ENCODE data around the gene CERS6.
"Not testable (repeated sequence)": the region's sequence is repeated elsewhere in the genome, so short reads cannot be mapped to it uniquely, and the experiment has no call there.

CERS6 gene, protein sequence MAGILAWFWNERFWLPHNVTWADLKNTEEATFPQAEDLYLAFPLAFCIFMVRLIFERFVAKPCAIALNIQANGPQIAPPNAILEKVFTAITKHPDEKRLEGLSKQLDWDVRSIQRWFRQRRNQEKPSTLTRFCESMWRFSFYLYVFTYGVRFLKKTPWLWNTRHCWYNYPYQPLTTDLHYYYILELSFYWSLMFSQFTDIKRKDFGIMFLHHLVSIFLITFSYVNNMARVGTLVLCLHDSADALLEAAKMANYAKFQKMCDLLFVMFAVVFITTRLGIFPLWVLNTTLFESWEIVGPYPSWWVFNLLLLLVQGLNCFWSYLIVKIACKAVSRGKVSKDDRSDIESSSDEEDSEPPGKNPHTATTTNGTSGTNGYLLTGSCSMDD

DNA sequence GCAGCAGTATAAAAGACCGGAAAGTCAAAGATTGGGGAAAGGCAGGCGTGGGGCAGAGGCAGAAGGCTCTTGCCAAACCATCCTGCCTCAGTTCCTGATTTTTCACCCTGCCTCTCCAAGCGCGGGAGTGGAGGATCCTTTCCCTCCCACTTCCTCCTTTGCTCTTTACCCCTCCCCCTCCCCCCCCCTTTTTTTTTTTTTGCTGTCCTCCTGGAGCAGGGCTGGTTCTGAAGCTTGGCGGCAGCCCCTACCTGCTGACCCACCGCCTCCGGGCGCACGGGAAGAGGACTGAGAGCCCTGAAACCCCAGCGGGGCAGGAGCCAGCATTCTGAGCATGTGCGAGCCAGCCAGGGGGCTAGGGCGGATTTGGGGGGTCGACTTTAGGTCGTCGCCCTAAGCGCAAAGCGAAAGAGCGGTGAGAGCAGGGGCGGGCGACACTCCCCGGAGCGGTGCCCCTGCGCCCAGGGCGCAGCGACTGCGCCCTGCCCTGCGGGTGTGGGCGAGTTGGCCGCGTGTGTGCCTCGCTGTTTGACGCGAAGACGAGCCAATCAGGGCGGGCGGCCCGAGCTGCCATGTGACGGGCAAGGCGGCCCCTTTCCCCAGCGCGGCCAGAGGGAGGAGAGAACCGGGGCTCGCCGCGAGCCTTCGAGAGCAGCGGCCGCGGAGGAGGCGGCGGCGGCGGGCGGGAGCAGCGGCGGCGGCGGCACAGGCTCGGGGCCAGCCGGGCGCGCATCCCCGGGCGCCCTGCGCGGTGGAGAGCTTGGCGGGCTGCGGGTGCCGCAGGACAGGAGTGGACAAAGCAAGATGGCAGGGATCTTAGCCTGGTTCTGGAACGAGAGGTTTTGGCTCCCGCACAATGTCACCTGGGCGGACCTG, at the start of gene CERS6:
Gene CERS6 (plus strand): TSS at position 628 of the 876 bp plus-strand sequence. CDS start 177 bp downstream, at position 805.
- DNase-seq (ENCODE audit: low spot score): peak; percentile 97

DNA sequence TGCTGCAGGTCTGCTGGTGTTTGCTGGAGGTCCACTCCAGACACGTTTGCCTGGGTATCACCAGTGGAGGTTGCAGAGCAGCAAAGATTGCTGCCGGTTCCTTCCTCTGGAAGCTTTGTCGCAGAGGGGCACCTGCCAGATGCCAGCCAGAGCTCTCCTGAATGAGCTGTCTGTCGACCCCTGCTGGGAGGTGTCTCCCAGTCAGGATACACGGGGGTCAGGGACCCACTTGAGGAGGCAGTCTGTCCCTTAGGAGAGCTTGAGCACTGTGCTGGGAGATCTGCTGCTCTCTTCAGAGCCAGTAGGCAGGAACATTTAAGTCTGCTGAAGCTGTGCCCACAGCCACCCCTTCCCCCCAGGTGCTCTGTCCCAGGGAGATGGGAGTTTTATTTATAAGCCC, 43.8 kb upstream of the CERS6 start:
- DNase-seq (ENCODE audit: low spot score): not testable (repeated sequence)

DNA sequence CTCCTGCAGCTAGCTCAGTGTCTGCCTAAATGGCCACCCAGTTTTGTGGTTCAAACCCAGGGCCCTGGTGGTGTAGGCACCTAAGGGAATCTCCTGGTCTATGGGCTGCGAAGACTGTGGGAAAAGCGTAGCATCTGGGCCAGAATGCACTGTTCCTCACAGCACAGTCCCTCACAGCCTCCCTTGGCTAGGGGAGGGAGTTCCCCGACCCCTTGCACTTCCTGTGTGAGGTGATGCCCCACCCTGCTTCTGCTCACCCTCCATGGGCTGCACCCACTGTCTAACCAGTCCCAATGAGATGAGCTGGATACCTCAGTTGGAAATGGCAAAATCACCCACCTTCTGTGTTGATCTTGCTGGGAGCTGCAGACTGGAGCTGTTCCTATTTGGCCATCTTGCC, 43.0 kb upstream of the CERS6 start:
- not testable (repeated sequence) for DNase-seq (ENCODE audit: low spot score)

DNA sequence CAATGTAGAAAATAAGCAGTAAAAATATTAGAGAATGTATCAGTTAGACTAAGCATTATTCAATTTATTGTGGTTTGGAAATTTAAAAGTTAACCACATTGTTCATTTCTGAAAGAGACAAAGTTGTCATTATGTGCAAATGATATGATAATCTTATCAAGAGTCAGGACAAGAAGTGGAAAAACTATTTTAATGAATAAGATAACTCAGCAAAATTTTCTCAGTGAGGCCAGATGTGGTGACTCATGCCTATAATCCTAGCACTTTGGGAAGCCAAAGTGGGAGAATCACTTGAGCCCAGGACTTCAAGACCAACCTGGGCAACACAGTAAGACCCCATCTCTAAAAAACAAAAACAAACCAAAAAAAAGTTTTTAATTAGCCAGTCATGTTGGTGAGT, 39.5 kb upstream of the CERS6 start:
- DNase-seq (ENCODE audit: low spot score): no peak

DNA sequence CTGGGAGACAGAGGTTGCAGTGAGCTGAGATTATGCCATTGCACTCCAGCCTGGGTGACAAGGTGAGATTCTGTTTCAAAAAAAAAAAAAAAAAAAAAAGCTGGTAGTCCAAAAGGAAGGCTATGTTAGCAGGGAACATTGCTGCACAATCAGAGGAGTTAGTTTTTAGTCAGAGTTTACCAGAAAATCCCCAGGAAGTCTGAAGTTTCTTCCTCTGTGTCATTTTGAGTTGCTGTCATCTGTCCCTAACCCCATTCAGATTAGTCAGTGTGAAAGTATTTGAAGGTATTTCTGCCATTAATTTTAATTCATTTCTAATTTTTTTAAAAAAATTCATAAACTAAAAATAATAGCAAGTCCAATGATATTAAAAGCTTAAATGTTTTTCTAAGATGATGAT, 33.5 kb upstream of the CERS6 start:
- no peak for DNase-seq (ENCODE audit: low spot score)

DNA sequence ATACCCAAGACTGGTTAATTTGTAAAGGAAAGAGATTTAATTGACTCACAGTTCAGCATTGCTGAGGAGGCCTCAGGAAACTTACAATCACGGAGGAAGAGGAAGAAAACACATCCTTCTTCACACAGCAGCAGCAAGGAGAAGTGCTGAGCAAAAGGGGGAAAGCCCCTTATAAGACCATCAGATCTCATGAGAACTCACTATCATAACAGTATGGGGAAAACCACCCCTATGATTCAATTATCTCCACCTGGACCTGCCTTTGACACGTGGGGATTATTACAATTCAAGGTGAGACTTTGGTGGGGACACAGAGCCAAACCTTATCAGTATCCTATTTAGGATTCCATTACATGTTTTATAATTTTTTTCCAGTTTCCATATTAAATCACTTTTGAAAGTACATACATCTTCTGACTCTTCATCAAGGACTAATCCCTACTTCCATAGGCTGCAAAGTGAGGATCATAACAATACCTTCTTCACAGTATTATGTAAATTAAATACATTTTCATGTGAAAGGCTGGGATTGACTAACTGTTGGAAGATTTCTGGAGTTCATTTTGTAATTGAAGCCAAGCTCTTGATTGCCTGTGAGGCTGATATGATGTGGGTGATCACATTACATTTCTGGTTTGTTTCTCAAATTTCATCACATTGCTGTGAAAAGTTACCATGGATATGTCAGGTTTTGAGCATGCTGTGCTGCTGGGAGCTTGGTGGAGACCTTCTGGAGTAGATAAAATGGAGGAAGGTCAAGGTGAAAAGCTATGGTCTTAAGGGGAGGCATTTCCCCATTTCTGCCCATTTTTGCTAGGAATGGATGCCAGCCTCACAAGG, 31.7 kb upstream of the CERS6 start:
- DNase-seq (ENCODE audit: low spot score): no peak

DNA sequence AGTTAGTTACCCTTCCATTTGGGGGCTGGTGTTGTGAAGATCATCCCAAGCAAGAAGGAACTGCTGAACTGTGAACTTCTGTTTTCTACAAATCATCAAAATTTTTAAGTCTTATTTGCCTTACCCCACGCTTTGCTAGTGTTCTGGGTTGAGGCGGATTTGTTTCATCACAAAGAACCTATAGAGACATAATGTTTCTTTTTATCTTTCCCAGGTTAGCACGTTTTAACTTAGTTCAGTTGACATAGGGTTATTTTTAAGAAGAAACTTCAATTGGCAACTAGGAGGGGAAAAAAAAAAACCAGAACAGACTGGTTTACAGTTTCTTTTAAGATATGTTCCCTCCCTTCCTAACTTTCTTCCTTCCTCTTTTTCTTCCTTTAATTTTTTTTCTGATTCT, 31.1 kb upstream of the CERS6 start:
- no peak for DNase-seq (ENCODE audit: low spot score)

DNA sequence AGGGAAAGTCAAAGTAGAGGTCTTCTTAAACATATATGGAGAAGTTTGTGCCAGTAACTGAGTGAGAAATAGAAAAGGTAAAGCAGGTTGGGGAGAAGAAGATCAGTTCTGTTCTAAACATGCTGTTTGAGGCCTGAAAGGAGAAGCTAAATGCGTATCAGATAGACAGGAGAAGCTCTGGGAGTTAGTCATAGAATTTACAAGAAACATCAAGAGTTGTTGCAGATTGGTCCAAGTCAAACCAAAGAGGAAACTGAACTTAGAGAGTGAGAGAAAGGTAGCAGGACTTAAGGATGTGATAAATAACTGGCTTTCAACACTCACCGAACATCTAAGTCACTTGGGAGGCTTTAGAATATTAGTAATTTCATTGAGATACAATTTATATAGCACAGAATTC, 29.2 kb upstream of the CERS6 start:
- DNase-seq (ENCODE audit: low spot score): no peak

DNA sequence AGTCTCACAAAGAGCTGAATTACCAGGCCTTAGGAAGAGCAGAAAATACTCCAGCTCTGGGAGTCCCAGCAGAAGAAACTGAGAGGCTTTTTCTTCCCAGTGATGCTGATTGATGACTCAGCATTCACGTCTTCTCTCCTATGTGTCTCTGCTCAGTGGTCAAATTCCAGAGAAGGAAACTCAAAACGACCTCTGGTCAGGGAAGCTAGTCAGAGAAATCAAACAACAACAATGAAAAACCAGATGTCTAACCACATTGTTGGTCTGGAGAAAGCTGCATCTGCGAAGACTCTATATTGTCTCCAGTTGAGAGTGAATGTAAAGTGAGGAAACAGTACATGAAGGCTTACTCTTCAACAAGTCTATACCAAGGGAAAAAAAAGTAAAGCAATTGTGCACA, 28.6 kb upstream of the CERS6 start:
- no peak for DNase-seq (ENCODE audit: low spot score)

DNA sequence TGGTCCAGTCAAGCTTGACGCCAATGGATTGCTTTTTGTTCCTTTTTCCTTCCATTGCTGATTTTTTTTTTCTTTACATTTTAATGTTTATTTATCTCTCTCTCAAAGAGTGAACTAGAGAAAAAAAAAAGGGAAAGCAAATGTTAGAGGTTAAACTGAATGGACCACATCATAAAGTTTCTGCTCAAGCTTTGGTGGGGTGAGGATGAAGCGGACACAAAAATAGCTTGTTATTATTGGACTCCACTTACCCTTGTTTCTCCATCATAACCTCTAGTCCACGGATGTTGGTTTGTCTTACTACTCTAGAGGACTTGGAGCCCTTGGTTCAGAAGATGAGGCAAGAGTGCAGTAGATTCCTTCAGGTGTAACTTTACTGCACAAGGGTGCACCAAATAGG, 27.6 kb upstream of the CERS6 start:
- no peak for DNase-seq (ENCODE audit: low spot score)

DNA sequence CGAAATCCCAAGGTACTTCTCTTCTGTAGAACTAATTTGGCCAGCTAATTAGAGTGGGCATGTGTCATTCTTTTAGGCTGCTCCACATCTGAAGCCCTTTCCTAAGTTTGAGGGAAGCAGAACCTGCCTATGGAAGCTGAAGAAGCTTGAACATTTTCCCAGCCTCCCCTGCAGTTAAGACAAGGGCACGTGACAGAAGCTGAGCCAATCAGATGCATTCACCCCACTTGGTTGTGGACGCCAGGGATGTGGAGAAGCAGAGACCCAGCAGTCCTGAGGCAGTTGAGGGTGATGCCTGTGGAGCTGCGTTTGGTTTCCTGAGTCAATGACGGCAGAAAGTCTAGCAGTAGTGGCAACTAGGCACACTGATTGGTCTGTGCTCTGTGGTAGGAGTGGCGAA, 26.1 kb upstream of the CERS6 start:
- DNase-seq (ENCODE audit: low spot score): no peak

DNA sequence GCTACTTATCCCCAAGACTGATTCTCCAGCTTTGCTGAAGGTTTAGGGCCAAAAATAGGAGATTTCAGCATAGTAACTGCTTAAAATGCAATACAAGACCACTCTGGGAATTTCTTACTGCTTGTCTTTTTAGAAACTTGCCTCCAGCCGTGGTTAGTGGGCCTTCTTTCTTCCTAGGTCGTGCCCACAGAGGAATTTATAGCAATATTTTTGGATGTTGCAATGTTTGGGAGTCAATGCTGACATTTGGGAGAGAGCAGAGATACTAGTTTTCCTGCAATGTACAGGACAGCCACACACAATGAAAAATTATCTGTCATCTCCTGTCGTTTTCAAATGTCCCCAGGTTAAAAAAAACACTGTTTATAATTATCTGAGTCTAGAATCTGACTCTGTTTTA, 25.6 kb upstream of the CERS6 start:
- DNase-seq (ENCODE audit: low spot score): no peak

DNA sequence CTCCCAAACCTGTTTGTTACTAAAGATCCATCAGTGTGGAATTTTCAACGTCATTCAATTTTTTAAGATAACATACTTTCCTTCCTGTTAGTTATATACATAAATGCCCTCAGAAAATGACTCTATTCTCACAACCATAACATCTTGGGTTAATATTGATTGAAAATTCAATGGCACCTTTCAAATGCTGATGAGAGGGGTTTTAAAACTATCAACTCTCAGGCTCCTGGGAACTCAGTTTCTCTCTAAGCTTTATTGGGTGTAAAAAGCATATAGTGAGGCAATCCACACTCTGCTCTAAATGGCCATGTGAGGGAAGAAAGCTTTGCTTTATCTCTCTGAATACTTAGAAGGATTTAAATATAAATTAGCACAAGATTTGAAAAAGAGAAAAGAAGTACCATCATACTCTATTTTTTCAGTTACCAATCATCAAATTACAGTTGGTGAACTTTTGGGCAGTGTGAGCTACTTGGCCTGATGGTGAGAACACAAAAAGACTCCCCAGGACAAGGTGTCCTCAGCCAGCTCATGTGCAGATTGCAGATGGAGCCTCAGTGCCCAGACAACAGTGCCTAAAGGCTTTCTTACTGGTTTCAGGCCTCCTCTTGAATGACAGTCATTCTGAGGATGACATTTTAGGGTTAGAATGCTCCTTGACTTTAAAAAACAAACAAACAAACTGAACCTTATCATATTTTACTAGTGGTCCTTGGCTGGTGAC, 24.6 kb upstream of the CERS6 start:
- DNase-seq (ENCODE audit: low spot score): no peak

DNA sequence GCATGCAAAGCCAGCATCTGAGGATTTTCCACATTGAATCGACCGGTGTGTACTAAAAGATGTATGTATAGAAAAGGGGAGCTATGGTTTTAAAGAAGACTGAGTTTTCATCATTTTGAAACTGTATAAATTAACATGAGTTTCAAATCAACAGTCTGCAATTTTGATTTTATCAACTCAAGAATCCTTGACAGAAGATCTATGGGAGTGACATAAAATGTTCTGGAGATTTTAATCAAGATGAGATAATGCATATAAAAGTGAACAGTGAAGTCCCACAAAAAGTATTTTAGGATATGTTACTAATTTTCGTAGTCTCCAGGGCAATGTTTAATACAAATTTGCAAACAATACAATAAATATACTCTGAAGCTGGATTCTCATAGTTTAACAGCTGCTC, 24.0 kb upstream of the CERS6 start:
- DNase-seq (ENCODE audit: low spot score): no peak

DNA sequence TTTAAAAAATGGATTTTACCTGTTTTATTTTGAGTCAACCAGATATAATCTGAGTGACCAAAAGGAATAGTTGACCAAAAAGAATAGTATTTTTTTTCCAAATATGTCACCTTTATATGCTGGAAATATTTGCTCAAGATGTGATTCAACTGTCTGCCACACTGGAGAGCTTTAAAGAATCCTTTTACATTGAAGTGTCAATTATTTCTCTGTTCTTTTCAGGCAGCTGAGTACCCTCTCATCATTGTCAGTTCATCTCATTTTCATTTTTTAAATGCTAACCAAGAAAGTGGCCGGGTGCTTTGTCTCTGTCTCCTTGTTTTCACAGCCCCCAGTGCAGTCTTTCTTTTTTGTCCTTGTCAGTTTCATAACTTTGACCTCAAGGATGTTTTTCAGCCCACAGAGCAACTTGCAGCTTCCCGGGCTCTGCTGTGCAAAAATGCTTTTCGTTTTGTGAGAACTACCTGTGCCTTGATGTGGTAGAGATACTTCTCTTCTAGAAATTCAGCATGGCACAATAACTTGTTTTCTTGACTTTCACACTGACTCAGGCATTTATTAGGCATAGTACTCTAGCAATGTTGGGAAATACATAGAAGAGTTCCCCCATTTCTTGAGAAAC, 23.4 kb upstream of the CERS6 start:
- no peak for DNase-seq (ENCODE audit: low spot score)

DNA sequence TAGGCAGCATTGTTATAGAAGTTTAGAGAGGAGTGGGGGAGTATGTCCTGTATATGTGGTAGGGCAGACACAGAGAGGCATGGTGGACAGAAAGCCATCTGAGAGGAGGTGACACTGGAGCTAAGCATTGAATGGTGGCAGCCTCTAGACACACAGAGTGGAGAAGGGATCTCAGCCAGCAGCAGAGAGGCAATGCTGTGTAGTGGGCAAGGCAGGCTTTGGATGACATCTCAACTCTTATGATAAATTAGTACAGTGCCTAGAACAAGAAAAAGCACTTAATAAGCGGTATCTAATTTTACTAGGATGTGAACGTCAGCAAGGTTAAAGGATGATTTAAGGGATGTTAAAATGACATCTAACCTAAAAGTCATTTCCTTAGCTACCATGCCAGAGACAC, 22.5 kb upstream of the CERS6 start:
- DNase-seq (ENCODE audit: low spot score): no peak

DNA sequence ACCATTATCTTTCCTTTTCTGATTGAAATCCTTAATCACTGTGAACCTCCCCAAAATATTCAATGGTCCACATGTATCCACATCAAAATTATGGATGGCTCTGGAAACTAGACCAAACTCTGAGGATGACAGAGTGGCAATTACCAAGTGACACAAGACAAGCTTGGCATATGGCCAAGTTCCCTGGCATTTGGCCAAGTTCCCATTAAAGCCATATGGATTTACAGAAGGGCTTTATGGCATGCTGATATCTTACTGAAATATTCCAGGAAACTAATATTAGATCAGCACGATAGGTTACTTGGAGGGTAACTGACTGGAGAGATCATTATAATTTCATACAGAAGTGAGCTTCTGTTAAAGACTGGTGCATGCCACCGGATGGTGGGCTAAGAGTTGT, 21.9 kb upstream of the CERS6 start:
- DNase-seq (ENCODE audit: low spot score): no peak

DNA sequence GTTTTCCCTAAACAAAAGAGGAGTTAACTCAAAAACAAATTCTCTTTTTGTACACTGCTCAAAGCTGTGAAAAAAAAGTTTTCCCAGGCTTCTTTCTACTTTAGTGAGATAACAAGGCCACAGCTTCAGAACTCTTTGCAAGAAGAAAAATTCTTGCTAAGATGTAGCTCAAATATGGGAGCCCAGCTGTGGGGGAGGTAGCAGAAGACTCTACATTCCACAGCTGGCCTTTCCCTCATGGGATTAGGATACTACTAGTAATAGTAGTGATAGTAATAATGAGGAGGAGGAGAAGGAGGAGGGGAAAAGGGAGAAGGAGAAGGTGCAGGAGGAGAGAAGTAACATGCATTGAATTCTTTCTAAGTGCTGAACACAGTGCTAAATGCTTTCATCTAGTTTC, 19.2 kb upstream of the CERS6 start:
- no peak for DNase-seq (ENCODE audit: low spot score)

DNA sequence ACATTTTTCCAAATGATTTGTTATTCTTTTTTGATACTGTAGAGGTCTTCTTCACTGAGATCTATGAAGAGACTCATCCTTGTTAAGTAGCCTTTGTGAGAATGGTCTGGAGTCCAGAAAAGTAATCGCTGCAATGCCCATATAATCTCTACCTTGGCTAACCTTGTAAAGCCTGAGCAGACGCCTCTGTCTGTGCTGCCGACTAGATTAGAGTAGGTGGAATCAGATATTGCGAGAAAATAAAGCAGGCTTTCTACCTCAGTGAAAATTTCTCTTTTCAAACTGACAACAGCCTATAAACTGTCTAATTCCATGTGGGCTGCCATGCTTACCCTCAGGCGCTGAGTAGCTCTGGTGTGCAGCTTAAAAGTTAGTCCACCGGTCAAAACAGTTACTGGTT, 17.5 kb upstream of the CERS6 start:
- no peak for DNase-seq (ENCODE audit: low spot score)

DNA sequence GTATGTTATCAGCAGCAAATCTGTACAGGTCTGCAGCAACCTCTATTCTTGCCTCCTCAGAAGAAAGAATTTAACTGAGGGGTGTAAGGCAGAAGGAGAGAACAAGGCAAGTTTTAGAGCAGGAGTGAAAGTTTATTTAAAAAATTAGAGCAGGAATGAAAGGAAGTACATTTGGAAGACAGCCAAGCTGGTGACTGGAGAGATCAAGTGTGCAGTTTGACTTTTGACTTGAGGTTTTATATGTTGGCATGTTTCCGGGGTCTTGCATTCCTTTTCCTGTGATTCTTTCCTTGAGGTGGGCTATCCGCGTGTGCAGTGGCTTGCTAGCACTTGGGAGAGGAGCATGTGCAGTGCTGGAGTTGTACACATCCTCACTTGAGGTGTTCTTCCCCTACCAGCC, 16.5 kb upstream of the CERS6 start:
- no peak for DNase-seq (ENCODE audit: low spot score)

DNA sequence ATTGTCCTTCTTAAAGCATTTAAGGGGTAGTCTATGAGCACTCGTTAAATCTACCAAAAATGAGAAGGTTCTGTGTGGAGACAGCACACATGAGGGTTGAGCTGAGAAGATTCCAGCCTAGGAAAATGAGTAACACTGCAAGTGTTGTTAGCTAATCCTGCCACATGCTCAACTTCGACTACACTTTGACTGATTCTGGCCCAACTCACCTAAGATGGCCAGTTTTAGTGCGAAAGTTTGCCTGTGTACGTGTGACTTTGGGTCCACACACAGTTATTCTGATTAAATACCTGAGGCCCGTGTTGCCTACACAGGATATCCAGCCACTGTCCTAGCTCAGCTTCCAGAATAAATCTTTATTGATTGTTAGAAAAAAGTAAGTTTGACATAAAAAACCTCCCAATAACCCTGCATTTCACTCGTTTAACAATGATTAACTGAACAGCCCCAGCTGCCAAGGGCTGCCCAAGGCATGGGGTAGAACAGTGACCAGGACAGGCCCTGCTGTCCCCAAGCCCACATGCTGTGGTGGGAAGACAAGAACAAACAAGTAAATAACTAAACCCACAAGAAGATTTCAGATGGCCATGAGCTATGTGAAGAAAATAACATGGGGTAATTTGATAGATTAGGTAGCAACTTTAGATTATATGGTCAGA, 14.7 kb upstream of the CERS6 start:
- DNase-seq (ENCODE audit: low spot score): no peak

All from iPS-NIHi11 (cell line).